GM21390 (cell line): ENCODE data around the gene AQP5.

Source experiments
- ATAC-seq: cut with Tn5 transposase; IDR thresholded peaks from one replicate; pipeline ENCODE4 v1.9.1; 2021; ENCODE audit not compliant: unreplicated experiment

AQP5 gene

GRCh38 chr12:49961111-49961922 is at the start of gene AQP5:
Gene AQP5 (plus strand): TSS chr12:49961872. CDS start chr12:49962018, 146 bp downstream.
- ATAC-seq, result no peak

DNA sequence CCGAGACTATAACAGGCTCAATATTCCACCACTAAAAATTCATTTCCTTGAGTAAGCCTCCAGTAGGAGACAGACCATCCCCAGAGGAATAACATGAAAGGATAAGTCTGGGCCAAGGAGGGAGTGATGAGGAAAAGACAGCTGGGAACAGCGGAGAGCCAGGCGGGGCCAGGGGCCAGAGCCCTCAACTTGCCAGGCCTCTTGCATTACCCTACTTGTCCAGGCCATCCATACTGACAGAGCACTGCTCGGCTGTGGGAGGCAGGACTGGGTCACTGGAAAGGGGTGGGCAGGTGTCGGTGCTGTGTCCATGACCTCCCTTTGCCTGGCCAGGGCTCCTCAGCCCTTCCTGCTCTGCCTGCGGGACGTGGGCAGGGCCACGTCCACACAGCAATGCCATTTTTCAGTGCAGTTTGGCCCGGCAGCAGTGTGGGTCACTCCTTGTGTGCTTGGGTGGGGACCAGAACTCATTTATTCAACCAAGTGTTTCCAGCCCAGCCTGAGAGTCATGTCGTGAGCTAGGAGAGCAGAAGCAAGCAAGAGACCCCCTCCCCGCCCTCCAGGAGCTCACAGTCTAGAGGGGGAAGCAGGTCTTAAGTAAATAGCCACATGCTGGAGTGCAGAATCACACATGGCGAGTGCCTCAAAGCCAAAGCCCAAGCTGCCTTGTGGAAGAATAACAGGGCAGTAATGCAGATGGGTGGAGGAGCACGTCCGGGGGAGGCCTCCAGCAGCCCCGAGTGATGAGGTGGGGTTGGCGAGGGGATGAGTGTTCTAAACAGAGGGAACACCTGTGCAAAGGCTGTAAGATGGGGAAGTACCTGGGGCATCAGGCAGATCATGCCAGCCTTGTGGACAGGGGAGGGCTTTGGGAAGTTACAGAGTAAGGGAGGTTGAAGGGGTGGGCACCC is 49.1 kb upstream of the AQP5 start:
- no peak for ATAC-seq

- ATAC-seq, result no peak
Measured at GRCh38 chr12:49916129-49916919, 45.3 kb upstream of the AQP5 start.

DNA sequence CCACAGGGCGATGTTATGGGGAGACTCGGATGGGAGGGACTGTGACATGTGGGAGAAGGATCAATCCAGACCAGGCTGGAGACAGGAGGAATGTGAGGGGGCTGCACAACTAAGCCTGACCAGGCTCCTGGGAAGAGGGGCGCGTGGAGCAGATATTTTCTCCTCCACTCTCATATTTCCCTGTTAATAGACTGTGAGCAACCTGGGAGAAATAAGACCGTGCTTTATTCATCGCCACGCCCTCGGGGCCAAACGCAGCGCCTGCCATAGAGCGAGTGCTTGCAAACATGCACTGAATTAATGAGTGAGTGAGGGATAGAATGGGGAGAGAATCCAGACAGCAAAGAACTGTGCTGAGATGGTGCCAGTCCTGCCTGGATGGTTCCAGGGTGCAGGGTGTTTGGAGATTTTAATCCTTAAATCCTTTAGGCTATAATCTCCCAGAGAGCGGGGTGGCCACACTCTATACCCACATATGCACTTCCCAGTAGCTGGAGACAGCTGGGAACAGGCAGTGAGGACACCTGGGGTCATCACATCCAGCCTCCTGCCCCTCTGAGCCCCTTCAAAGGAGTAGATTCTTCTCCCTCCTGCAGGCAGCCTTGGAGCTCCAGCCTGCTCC is 44.4 kb upstream of the AQP5 start:
- no peak for ATAC-seq

GRCh38 chr12:49917788-49918173 is 43.9 kb upstream of the AQP5 start:
- ATAC-seq, result no peak

DNA sequence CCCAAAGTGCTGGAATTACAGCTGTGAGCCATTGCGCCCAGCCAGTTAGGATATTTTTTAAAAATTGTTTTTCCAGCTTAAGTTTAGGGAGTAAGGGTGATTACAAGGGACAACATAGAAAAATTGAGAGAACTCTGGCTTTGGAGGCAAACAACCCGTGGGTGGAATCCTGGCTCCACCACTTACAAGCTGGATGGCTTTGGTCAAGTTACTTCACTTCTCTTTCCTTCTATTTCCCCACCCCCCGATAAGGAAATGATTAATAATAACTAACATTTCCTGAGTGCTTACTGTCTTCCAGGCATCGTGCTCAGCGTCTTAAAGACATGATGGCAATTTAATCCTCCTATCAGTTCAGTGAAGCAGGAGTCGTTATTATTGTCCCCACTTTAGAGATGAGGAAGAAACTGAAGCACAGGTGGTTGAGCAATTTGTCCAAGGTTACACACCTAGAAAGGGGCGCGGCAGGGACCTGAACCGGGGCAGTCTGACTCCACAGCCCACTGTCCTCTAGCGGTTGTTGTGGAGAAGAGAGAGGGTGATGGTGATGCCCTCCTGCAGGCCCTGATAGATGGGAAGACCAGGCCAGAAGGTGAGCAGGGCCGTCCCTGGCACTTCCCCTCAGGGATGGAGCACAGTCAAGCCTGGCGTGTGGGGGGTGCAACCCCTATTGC is 41.3 kb upstream of the AQP5 start:
- ATAC-seq, result no peak

GRCh38 chr12:49920915-49921286 is 40.8 kb upstream of the AQP5 start:
- ATAC-seq, result no peak

DNA sequence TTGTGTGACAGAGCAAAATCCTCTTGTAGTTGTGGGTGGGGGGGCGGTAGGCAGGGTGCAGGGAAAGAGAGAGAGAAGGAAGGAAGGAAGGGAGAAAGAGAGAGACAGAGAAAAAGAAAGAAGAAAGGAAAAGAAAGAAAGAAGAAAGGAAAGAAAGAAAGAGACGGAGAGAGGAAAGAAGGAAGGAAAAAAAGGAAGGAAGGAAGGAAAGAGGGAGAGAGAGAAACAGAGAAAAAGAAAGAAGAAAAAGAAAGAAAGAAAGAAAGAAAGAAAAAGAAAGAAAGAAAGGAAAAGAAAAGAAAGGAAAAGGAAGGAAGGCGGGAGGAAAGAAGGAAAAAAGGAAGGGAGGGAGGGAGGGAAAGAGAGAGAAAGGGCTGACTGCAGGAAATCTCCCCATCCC is 40.4 kb upstream of the AQP5 start:
- ATAC-seq, result no peak

- no peak for ATAC-seq
Measured at GRCh38 chr12:49921936-49922335, 39.7 kb upstream of the AQP5 start.

- ATAC-seq, result no peak
Measured at GRCh38 chr12:49922349-49923034, 39.2 kb upstream of the AQP5 start.

- no peak for ATAC-seq
Measured at GRCh38 chr12:49923035-49923644, 38.5 kb upstream of the AQP5 start.

GRCh38 chr12:49923880-49924556 is 37.7 kb upstream of the AQP5 start:
- no peak for ATAC-seq

DNA sequence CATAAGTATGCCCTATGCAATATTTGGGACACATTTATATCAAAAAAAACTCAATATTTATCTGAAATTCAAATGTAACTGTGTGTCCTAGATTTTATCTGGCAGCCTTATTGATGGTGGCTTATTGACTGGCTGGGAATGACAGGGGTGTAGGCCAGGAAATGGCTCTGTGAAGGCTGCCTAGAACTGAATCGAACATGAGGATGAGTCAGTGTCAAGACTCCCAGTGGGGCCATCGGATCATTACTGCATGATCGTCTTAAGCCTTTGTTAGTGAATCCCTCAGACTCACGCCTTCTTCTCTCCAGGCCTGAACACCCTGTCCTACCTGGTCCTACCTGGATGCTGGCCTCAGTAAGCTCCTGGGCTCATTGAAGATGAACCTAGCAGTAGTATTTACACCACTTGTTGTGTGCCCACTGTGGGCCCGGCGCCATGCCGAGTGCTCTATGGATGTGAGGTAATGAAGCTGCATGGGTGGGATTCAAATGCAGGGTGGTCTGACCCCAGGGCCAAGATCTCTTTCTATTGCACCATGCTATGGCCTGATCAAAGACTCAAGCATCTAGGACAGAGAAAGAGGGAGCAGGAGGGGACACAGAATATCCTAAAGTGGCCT is 36.9 kb upstream of the AQP5 start:
- ATAC-seq, result no peak

GRCh38 chr12:49925433-49926204 is 36.1 kb upstream of the AQP5 start:
- ATAC-seq, result no peak

GRCh38 chr12:49928471-49928870 is 33.2 kb upstream of the AQP5 start:
- ATAC-seq, result no peak

- ATAC-seq, result no peak
Measured at GRCh38 chr12:49929581-49929980, 32.1 kb upstream of the AQP5 start.

GRCh38 chr12:49930515-49931288 is 31.0 kb upstream of the AQP5 start:
- ATAC-seq, result no peak
